Peyer's patch (tissue), 4 donors: Measurements from ENCODE around the gene AKAP17A. TPM values are rescaled to one million over a fixed set of nuclear protein-coding genes. Genes with fewer than 3 reads are reported as not detected.

Experiments used
- DNase-seq, 3 donors: peaks; one replicate each; pipeline ENCODE4 v3.0.0-alpha.2; 2017 to 2019
- H3K27ac ChIP-seq, 4 donors: fragments of 200-600 bp; sonication (generic); one replicate each; pipeline ENCODE4 v1.5.1; 2016 to 2019
- H3K27me3 ChIP-seq, 2 donors: fragments of 200-600 bp; sonication (generic); one replicate each; pipeline ENCODE4 v1.5.1; 2019
- H3K36me3 ChIP-seq, 3 donors: fragments of 200-600 bp; sonication (generic); one replicate each; pipeline ENCODE4 v1.5.1; 2016 to 2019
- H3K4me1 ChIP-seq, 4 donors: fragments of 200-600 bp; sonication (generic); one replicate each; pipeline ENCODE4 v1.5.1; 2016 to 2019
- H3K4me3 ChIP-seq, 4 donors: fragments of 200-600 bp; sonication (generic); 1 replicate in 3 of 4; 2 replicates in 1 of 4; pipeline ENCODE4 v1.5.1; 2016 to 2019; ENCODE audit warnings: mild to moderate bottlenecking in 1 of 4
- H3K9me3 ChIP-seq, 4 donors: fragments of 200-600 bp; sonication (generic); one replicate each; pipeline ENCODE4 v1.5.1; 2016 to 2019; ENCODE audit warnings: mild to moderate bottlenecking in 1 of 4
- CTCF ChIP-seq, 6 experiments: fragments of 450-650 bp in 4 of 6; fragments of 200-600 bp in 2 of 6; sonication (generic) in 1 of 6; IDR thresholded peaks; one replicate each; pipeline ENCODE4 v1.5.1; 2017 to 2019; ENCODE audit warnings: antibody characterized with exemption in 6 of 6, mild to moderate bottlenecking in 3 of 6, moderate library complexity in 1 of 6
- POLR2A ChIP-seq, 2 donors: fragments of 450-650 bp; IDR thresholded peaks; one replicate each; pipeline ENCODE4 v1.5.1; 2017; ENCODE audit warnings: antibody characterized with exemption in 2 of 2, mild to moderate bottlenecking in 2 of 2, moderate library complexity in 2 of 2
- total RNA-seq, 4 donors: library from RNA; depleted of rRNA; stranded (reverse); fragments of >200 nt; gene quantifications; one replicate each; pipeline ENCODE4 v1.1.0, GENCODE V29; 2016

Gene AKAP17A
- total RNA-seq, 4 donors from 2014 or later: 41.0 to 201 (median 107) TPM

GRCh38 chrX:1591863-1592469, 562 bp downstream of the AKAP17A start:
- TF ChIP-seq POLR2A (IDR thresholded peaks at IDR 0.05) (no peak), CTCF (IDR thresholded peaks at IDR 0.05) (no peak)
- Histone ChIP-seq H3K36me3 (peaks cover 0 to 32% (median 0%) of the 10 kb centered on the region in 3 donors), H3K4me3 (peak overlapping the region; percentile 89 to 99 (median 96)), H3K9me3 (no peaks in the 10 kb centered on the region), H3K27ac (peak overlapping the region; percentile 86 to 92 (median 90)), H3K4me1 (peaks cover 0 to 11% (median 0%) of the 10 kb centered on the region in 4 donors), H3K27me3 (no peaks in the 10 kb centered on the region)
- DNase-seq: no peak

- Histone ChIP-seq H3K4me1 (peaks cover 0 to 11% (median 0%) of the 10 kb centered on the region in 4 donors), H3K27ac (peak overlapping the region; percentile 86 to 92 (median 90)), H3K27me3 (no peaks in the 10 kb centered on the region), H3K4me3 (peak overlapping the region; percentile 89 to 99 (median 96)), H3K36me3 (peaks cover 0 to 38% (median 0%) of the 10 kb centered on the region in 3 donors), H3K9me3 (no peaks in the 10 kb centered on the region)
- DNase-seq: no peak
- TF ChIP-seq POLR2A (IDR thresholded peaks at IDR 0.05): no peak
- no peak for TF ChIP-seq CTCF (IDR thresholded peaks at IDR 0.05)
Observed at GRCh38 chrX:1592470-1593142, 1.2 kb downstream of the AKAP17A start.

GRCh38 chrX:1593286-1594271, 2.2 kb downstream of the AKAP17A start:
- no peak overlapping the region for H3K27ac ChIP-seq
- DNase-seq: no peak
- peak overlapping the region in 2 of 4 donors; percentile 89 to 98 for H3K4me3 ChIP-seq
- peaks cover 0 to 48% (median 0%) of the 10 kb centered on the region in 3 donors for H3K36me3 ChIP-seq
- H3K9me3 ChIP-seq: no peaks in the 10 kb centered on the region
- TF ChIP-seq CTCF (IDR thresholded peaks at IDR 0.05): no peak
- no peak for TF ChIP-seq POLR2A (IDR thresholded peaks at IDR 0.05)
- peaks cover 0 to 11% (median 0%) of the 10 kb centered on the region in 4 donors for H3K4me1 ChIP-seq
- no peaks in the 10 kb centered on the region for H3K27me3 ChIP-seq

- peaks cover 0 to 11% (median 0%) of the 10 kb centered on the region in 4 donors for H3K4me1 ChIP-seq
- H3K9me3 ChIP-seq: no peaks in the 10 kb centered on the region
- H3K4me3 ChIP-seq: no peak overlapping the region
- no peak for TF ChIP-seq POLR2A (IDR thresholded peaks at IDR 0.05)
- TF ChIP-seq CTCF (IDR thresholded peaks at IDR 0.05): no peak
- H3K27me3 ChIP-seq: no peaks in the 10 kb centered on the region
- H3K36me3 ChIP-seq: peaks cover 0 to 69% (median 0%) of the 10 kb centered on the region in 3 donors
- H3K27ac ChIP-seq: no peak overlapping the region
- DNase-seq: no peak
Observed at GRCh38 chrX:1595711-1596060, 4.3 kb downstream of the AKAP17A start.

- no peak for DNase-seq
Observed at GRCh38 chrX:1596676-1597344, 5.4 kb downstream of the AKAP17A start.

More at GRCh38 chrX:1596676-1597344, 5.4 kb downstream of the AKAP17A start:
- Histone ChIP-seq H3K4me1 (peaks cover 0 to 11% (median 0%) of the 10 kb centered on the region in 4 donors), H3K36me3 (peaks cover 0 to 80% (median 0%) of the 10 kb centered on the region in 3 donors), H3K27me3 (no peaks in the 10 kb centered on the region), H3K4me3 (no peak overlapping the region), H3K9me3 (no peaks in the 10 kb centered on the region), H3K27ac (no peak overlapping the region)
- TF ChIP-seq POLR2A (IDR thresholded peaks at IDR 0.05) (no peak), CTCF (IDR thresholded peaks at IDR 0.05) (no peak)
